ENCODE results near the gene FTO.

The FTO gene

DNA sequence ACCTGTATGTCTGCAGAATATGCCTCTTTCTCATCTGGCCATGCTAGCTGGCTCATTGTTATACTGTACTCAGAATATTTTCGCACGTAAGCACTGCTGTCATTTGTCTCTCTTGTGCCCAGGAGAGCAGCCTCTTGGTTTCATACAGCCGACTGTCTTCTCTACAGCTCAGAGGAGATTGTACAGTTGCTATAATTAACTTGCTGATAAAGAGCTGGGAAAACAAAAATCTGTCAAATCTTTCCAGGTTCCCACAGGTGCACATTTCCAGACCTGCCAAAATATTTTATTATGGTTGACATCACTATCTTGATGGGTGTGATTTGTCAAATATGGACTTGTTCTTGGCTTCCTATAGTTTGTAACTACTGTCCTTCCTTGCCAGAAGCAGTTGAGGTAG is 122.7 kb downstream of the FTO start:
- no peaks in the 10 kb centered on the region for H3K27me3 ChIP-seq
- H3K9me3 ChIP-seq: no peaks in the 10 kb centered on the region
- H3K4me1 ChIP-seq (ENCODE audit: control insufficient read depth in 1 of 2, insufficient read depth in 1 of 2, low read depth in 1 of 2, low read length in 1 of 2): no peaks in the 10 kb centered on the region
- H3K36me3 ChIP-seq: no peaks in the 10 kb centered on the region
- TF ChIP-seq, protein P1, sequence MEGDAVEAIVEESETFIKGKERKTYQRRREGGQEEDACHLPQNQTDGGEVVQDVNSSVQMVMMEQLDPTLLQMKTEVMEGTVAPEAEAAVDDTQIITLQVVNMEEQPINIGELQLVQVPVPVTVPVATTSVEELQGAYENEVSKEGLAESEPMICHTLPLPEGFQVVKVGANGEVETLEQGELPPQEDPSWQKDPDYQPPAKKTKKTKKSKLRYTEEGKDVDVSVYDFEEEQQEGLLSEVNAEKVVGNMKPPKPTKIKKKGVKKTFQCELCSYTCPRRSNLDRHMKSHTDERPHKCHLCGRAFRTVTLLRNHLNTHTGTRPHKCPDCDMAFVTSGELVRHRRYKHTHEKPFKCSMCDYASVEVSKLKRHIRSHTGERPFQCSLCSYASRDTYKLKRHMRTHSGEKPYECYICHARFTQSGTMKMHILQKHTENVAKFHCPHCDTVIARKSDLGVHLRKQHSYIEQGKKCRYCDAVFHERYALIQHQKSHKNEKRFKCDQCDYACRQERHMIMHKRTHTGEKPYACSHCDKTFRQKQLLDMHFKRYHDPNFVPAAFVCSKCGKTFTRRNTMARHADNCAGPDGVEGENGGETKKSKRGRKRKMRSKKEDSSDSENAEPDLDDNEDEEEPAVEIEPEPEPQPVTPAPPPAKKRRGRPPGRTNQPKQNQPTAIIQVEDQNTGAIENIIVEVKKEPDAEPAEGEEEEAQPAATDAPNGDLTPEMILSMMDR (IDR thresholded peaks at IDR 0.05): no peak
- H3K27ac ChIP-seq: no peak overlapping the region
- no peak overlapping the region for H3K4me3 ChIP-seq (ENCODE audit: low read depth in 1 of 2, low read length in 1 of 2)

DNA sequence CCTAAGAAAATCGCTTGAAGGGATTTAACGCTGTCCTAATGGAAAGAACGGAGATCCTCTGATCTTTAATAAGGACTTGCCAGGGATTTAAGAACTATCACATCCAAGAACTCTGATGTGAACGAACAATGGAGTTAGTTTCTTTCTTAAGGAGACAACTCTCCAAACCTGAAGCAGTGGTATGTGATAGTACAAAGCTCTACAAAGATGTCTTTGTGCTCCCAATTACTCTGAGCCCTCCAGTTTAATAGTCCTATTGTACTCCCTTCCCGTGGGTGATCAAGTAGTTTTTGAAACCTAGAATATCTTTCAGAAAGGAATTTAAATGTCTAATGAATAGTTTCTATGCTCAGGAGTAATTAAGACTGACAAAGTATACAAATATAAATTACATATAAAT is 123.8 kb downstream of the FTO start:
- H3K27ac ChIP-seq: no peak overlapping the region
- no peak overlapping the region for H3K4me3 ChIP-seq (ENCODE audit: low read depth in 1 of 2, low read length in 1 of 2)
- no peaks in the 10 kb centered on the region for H3K36me3 ChIP-seq
- no peaks in the 10 kb centered on the region for H3K27me3 ChIP-seq
- TF ChIP-seq, protein P1 (IDR thresholded peaks at IDR 0.05): no peak
- no peaks in the 10 kb centered on the region for H3K4me1 ChIP-seq (ENCODE audit: control insufficient read depth in 1 of 2, insufficient read depth in 1 of 2, low read depth in 1 of 2, low read length in 1 of 2)
- no peaks in the 10 kb centered on the region for H3K9me3 ChIP-seq

DNA sequence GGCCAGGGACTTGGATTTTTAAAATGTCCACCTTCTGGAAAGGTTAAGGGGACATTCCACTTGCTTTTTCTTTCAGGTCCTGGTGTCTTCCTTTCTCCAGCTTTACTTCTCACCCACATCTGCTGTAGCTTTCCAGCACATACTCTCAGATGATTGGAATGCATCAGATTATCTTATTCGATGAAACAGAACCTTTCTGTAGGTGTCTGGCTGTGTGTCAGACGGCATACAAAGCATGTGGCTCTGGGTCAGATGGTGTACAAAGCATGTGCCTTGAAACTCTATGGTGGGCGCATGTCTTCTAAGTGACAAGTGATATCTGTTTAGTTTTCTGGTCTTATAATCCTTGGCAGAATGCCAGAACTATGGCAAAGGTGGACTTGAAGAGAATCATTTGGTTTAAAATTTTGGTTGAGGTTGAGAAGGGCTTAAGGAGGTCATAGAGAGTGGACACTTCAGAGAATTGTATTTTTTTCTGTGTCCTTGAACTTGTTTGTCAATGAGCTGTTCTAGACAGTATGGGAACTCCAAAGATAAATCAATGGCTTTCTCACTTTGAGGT is 125.3 kb downstream of the FTO start:
- Histone ChIP-seq H3K4me1 (ENCODE audit: control insufficient read depth in 1 of 2, insufficient read depth in 1 of 2, low read depth in 1 of 2, low read length in 1 of 2) (no peaks in the 10 kb centered on the region), H3K36me3 (no peaks in the 10 kb centered on the region), H3K9me3 (no peaks in the 10 kb centered on the region), H3K4me3 (ENCODE audit: low read depth in 1 of 2, low read length in 1 of 2) (no peak overlapping the region), H3K27me3 (no peaks in the 10 kb centered on the region), H3K27ac (no peak overlapping the region)
- TF ChIP-seq, protein P1 (IDR thresholded peaks at IDR 0.05): no peak

DNA sequence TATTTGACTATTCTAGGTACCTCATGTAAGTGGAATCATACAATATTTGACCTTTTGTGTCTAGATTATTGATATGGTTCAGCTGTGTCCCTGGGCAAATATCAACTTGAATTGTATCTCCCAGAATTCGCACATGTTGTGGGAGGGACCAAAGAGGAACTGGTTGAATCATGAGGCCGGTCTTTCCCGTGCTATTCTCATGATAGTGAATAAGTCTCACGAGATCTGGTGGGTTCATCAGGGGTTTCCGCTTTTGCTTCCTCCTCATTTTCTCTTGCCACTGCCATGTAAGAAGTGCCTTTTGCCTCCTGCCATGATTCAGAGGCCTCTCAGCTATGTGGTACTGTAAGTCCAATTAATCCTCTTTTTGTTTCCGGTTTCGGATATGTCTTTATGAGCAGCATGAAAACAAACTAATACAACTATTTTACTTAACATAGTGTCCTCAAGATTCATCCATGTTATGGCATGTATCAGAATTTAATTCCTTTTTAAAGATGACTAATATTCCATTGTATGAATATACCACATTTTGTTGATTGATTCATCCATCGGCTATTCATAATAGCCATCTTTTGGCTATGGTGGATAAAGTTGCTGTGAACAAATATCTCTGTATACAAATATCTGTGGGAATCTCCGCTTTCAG is 129.1 kb downstream of the FTO start:
- H3K4me1 ChIP-seq (ENCODE audit: control insufficient read depth in 1 of 2, insufficient read depth in 1 of 2, low read depth in 1 of 2, low read length in 1 of 2): no peaks in the 10 kb centered on the region
- TF ChIP-seq, protein P1 (IDR thresholded peaks at IDR 0.05): no peak

DNA sequence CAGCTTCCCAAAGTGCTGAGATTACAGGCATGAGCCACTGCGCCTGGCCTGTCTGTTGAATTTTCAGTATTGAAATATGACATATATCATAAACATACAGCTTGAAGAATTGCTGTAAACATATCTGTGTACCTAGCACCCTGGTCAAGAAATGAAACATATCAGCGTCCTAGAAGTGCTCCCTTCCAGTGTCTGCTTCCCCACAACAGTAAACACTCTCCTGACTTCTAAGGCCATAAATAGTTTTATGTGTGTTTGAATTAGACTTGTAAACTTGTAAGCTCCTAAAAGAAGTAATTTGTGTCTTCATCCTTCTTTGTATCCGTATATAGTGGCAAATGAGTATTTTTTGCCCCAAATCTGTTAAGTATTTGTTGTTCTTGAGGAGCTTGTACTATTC is 132.2 kb downstream of the FTO start:
- Histone ChIP-seq H3K27me3 (no peaks in the 10 kb centered on the region), H3K9me3 (no peaks in the 10 kb centered on the region), H3K4me1 (ENCODE audit: control insufficient read depth in 1 of 2, insufficient read depth in 1 of 2, low read depth in 1 of 2, low read length in 1 of 2) (no peaks in the 10 kb centered on the region), H3K27ac (no peak overlapping the region), H3K4me3 (ENCODE audit: low read depth in 1 of 2, low read length in 1 of 2) (no peak overlapping the region), H3K36me3 (no peaks in the 10 kb centered on the region)
- TF ChIP-seq, protein P1 (IDR thresholded peaks at IDR 0.05): no peak

More for the DNA sequence above, 129.1 kb downstream of the FTO start:
- Histone ChIP-seq H3K27ac (no peak overlapping the region), H3K9me3 (no peaks in the 10 kb centered on the region), H3K4me3 (ENCODE audit: low read depth in 1 of 2, low read length in 1 of 2) (no peak overlapping the region), H3K27me3 (no peaks in the 10 kb centered on the region), H3K36me3 (no peaks in the 10 kb centered on the region)

Data from neutrophil (primary cell).